B cell (primary cell): ENCODE data around the gene ZNF438. TPM values are rescaled to one million over a fixed set of nuclear protein-coding genes. Genes with fewer than 3 reads are reported as not detected.

ENCODE experiments used
- ATAC-seq: fragments of 200-7000 bp; cut with Tn5 transposase; one replicate; pipeline ENCODE4 v1.10.0; 2021; ENCODE audit warnings: low read depth, mild to moderate bottlenecking, moderate number of reproducible peaks, moderate library complexity
- CTCF ChIA-PET: fragments of 350-600 bp; sonication (Branson Sonifier 250); formaldehyde crosslinking; loops from one replicate; lab custom pipeline; 2021; ENCODE audit warnings: antibody characterized with exemption, inconsistent platforms; lab: Charles Lee
- POLR2A ChIA-PET: fragments of 350-600 bp; sonication (Branson Sonifier 250); formaldehyde crosslinking; loops from one replicate; lab custom pipeline; 2021; ENCODE audit warnings: antibody characterized with exemption; lab: Charles Lee
- DNase-seq: peaks from one replicate; pipeline ENCODE4 v3.0.0; 2013
- H2AFZ ChIP-seq: 2 replicates; pipeline ENCODE4 v1.6.1; 2012; ENCODE audit warnings: mild to moderate bottlenecking, low read depth, low read length; ENCODE audit not compliant: insufficient read depth, poor library complexity, severe bottlenecking
- H3K27ac ChIP-seq, 2 donors: 1 replicate in 1 of 2; 2 replicates in 1 of 2; pipeline ENCODE4 v1.5.1; 2012 to 2013; ENCODE audit warnings: low read length in 2 of 2, mild to moderate bottlenecking in 2 of 2, moderate library complexity in 1 of 2
- H3K27me3 ChIP-seq, 4 experiments: fragments of 200-600 bp in 1 of 4; sonication (generic) in 1 of 4; replicated peaks in 1 of 4; 1 replicate in 2 of 4; 2 replicates in 2 of 4; pipeline versions ENCODE4 v1.6.1 to v1.7.0; 2013 to 2016; ENCODE audit warnings: low read length in 3 of 4, mild to moderate bottlenecking in 2 of 4, mixed read lengths in 1 of 4, moderate library complexity in 1 of 4; ENCODE audit not compliant: insufficient read depth in 4 of 4, control insufficient read depth in 3 of 4; ENCODE audit errors: control extremely low read depth in 1 of 4
- H3K36me3 ChIP-seq, 2 experiments: replicated peaks in 1 of 2; 1 replicate in 1 of 2; 2 replicates in 1 of 2; pipeline versions ENCODE4 v1.6.1 to v1.7.1; 2013; ENCODE audit warnings: low read length in 1 of 2; ENCODE audit not compliant: insufficient read depth in 2 of 2, control insufficient read depth in 1 of 2; ENCODE audit errors: control extremely low read depth in 1 of 2, extremely low read depth in 1 of 2
- H3K4me1 ChIP-seq, 2 donors: fragments of 200-600 bp in 1 of 2; sonication (generic) in 1 of 2; 1 replicate in 1 of 2; 2 replicates in 1 of 2; pipeline versions ENCODE4 v1.5.1 to v1.6.1; 2013 to 2017; ENCODE audit warnings: low read length in 2 of 2; ENCODE audit not compliant: control insufficient read depth in 2 of 2, insufficient read depth in 2 of 2
- H3K4me2 ChIP-seq: replicated peaks from 2 replicates; pipeline ENCODE3; 2012; ENCODE audit warnings: mild to moderate bottlenecking, low read depth, low read length; ENCODE audit not compliant: poor library complexity, severe bottlenecking
- H3K4me3 ChIP-seq, 5 experiments: fragments of 200-600 bp in 1 of 5; sonication (generic) in 1 of 5; 1 replicate in 3 of 5; 2 replicates in 2 of 5; pipeline versions ENCODE4 v1.5.1 to v1.7.0; 2011 to 2016; ENCODE audit warnings: low read length in 4 of 5, mild to moderate bottlenecking in 4 of 5, low read depth in 2 of 5, control low read depth in 1 of 5, moderate library complexity in 1 of 5; ENCODE audit not compliant: insufficient read depth in 1 of 5; ENCODE audit errors: control extremely low read depth in 1 of 5, extremely low read depth in 1 of 5
- H3K79me2 ChIP-seq: fragments of 200-600 bp; sonication (generic); one replicate; pipeline ENCODE4 v1.6.0; 2016; ENCODE audit warnings: low read length; ENCODE audit not compliant: control insufficient read depth, insufficient read depth
- H3K9ac ChIP-seq: fragments of 200-600 bp; sonication (generic); 2 replicates; pipeline ENCODE4 v1.6.1; 2017; ENCODE audit warnings: mild to moderate bottlenecking, low read length, moderate library complexity
- H3K9me3 ChIP-seq, 3 donors: one replicate each; pipeline versions ENCODE4 v1.6.1 to v1.7.1; 2013; ENCODE audit warnings: low read length in 2 of 3; ENCODE audit not compliant: control insufficient read depth in 2 of 3, insufficient read depth in 1 of 3; ENCODE audit errors: control extremely low read depth in 1 of 3
- H4K20me1 ChIP-seq: 2 replicates; pipeline ENCODE4 v1.6.0; 2012; ENCODE audit warnings: mild to moderate bottlenecking, low read length; ENCODE audit not compliant: insufficient read depth, control insufficient read depth, poor library complexity, severe bottlenecking
- H3K27ac Mint-ChIP-seq: one replicate; pipeline ENCODE4 v1.8.0; 2021; ENCODE audit warnings: mixed read lengths
- H3K27me3 Mint-ChIP-seq: one replicate; pipeline ENCODE4 v1.8.0; 2021; ENCODE audit warnings: mixed read lengths
- H3K4me1 Mint-ChIP-seq: one replicate; pipeline ENCODE4 v1.8.0; 2021; ENCODE audit warnings: mixed read lengths
- H3K4me3 Mint-ChIP-seq: one replicate; pipeline ENCODE4 v1.8.0; 2021; ENCODE audit warnings: mixed read lengths
- H3K9me3 Mint-ChIP-seq: one replicate; pipeline ENCODE4 v1.8.0; 2022; ENCODE audit warnings: mixed read lengths; ENCODE audit not compliant: insufficient read depth
- CTCF ChIP-seq: fragments of 200-600 bp; IDR thresholded peaks from one replicate; pipeline ENCODE4 v1.8.0; 2022; ENCODE audit warnings: antibody characterized with exemption, mild to moderate bottlenecking
- EZH2 ChIP-seq: IDR thresholded peaks from 2 replicates; pipeline ENCODE4 v1.6.1; 2012; ENCODE audit warnings: borderline replicate concordance, low read depth, mild to moderate bottlenecking, moderate library complexity, low read length; ENCODE audit not compliant: insufficient read depth, poor library complexity, severe bottlenecking
- WGBS: methylation state at CpG from one replicate; pipeline ENCODE4 v1.1.5; 2013; ENCODE audit warnings: missing lambda C conversion rate; ENCODE audit not compliant: insufficient coverage; 5-methylcytosine and 5-hydroxymethylcytosine counted together
- intact Hi-C: fragments of 100-400 bp; cut with micrococcal nuclease; formaldehyde crosslinking; loops from one replicate; pipeline ENCODE4 v1.10.0; 2022
- polyA plus RNA-seq: library from polyadenylated mRNA; depleted of rRNA; stranded (reverse); fragments of >200 nt; gene quantifications from 2 replicates; pipeline ENCODE4 v1.2.3, GENCODE V29; 2012
- total RNA-seq, 2 donors: library from RNA; stranded (reverse); fragments of 120-200 nt in 1 of 2; gene quantifications; 1 replicate in 1 of 2; 2 replicates in 1 of 2; pipeline versions ENCODE4 v1.2.3 to v1.2.4, GENCODE V29; 2013 to 2022

ZNF438 gene
- total and polyA plus RNA-seq, 2 donors (not counting 1 experiment from before 2014, with no cell fraction given): 2.0 to 3.7 TPM

- H3K27ac Mint-ChIP-seq: no peak overlapping the region
- WGBS: no CpG with 5 or more reads among the region's 5 CpGs
- no peak overlapping the region for H3K4me3 Mint-ChIP-seq
- Histone ChIP-seq H3K27me3 (no peaks in the 10 kb centered on the region), H3K4me2 (no peak overlapping the region), H3K27ac (no peak overlapping the region), H3K79me2 (peaks cover under 1% of the 10 kb centered on the region), H4K20me1 (no peaks in the 10 kb centered on the region), H3K9ac (no peak overlapping the region), H3K4me1 (peaks cover 6 to 8% of the 10 kb centered on the region in 2 donors), H3K9me3 (peaks cover 7 to 27% (median 15%) of the 10 kb centered on the region in 3 donors), H2AFZ (no peak overlapping the region), H3K4me3 (no peak overlapping the region), H3K36me3 (peaks cover 0 to 1% of the 10 kb centered on the region in 2 experiments)
- H3K4me1 Mint-ChIP-seq: peaks cover 7% of the 10 kb centered on the region
- TF ChIP-seq EZH2 (no peak), CTCF (no peak)
- intact Hi-C loops: no loop called here
- no peak for DNase-seq
- ATAC-seq: no peak
- H3K27me3 Mint-ChIP-seq: no peaks in the 10 kb centered on the region
- H3K9me3 Mint-ChIP-seq: peaks cover 7% of the 10 kb centered on the region
- CTCF ChIA-PET: no interaction called here
- POLR2A ChIA-PET: no interaction called here
Observed at GRCh38 chr10:30987463-30987862, 44.2 kb downstream of the ZNF438 start.

DNA sequence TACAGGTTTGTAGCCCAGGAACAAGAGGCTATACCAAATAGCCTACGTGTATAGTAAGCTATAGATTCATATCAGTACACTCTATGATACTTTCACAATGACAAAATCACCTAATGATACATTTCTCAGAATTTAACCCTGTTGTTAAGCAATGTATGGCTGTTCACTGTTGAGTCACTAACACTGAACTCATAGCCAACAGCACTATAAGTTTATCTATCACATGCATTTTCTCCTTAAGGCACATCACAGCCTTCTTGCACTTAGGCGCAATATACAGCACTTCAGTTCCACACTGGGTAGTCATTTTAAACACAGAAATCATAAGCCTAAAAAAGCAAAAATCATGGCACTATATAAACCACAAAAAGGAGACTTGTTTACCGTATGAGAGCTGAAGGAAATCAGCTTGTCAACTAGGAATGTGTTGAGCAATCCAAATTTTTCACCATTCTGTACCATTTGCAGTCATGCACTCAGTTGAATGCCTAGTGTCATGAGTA lies 45.6 kb downstream of the ZNF438 start:
- TF ChIP-seq EZH2 (no peak), CTCF (no peak)
- H3K36me3 ChIP-seq: peaks cover 0 to 1% of the 10 kb centered on the region in 2 experiments
- Mint-ChIP-seq H3K4me3 (no peak overlapping the region), H3K9me3 (peaks cover 7% of the 10 kb centered on the region), H3K27ac (no peak overlapping the region), H3K27me3 (no peaks in the 10 kb centered on the region), H3K4me1 (peaks cover 8% of the 10 kb centered on the region)
- H3K27ac ChIP-seq: no peak overlapping the region
- H3K79me2 ChIP-seq: no peaks in the 10 kb centered on the region
- H3K4me2 ChIP-seq: no peak overlapping the region
- H3K4me3 ChIP-seq: no peak overlapping the region
- intact Hi-C loops: no loop called here
- 83% methylated on average over 1 of the region's 3 CpGs for WGBS
- ChIA-PET CTCF (no interaction called here), POLR2A (no interaction called here)
- no peaks in the 10 kb centered on the region for H3K27me3 ChIP-seq
- peaks cover 17 to 36% (median 21%) of the 10 kb centered on the region in 3 donors for H3K9me3 ChIP-seq
- DNase-seq (no peak), ATAC-seq (no peak)
- no peaks in the 10 kb centered on the region for H4K20me1 ChIP-seq
- no peak overlapping the region for H3K9ac ChIP-seq
- no peak overlapping the region for H2AFZ ChIP-seq
- H3K4me1 ChIP-seq: peaks cover 6 to 10% of the 10 kb centered on the region in 2 donors
